Trophoblast cell (in vitro differentiated cells and primary cell): Measurements from ENCODE around the gene GGT6.

ENCODE experiments used
- DNase-seq, 2 donors: peaks; one replicate each; pipeline ENCODE4 v3.0.0-alpha.2; 2016
- H2AFZ ChIP-seq: 2 replicates; pipeline ENCODE4 v1.6.1; 2013; ENCODE audit warnings: low read length, moderate library complexity, mild to moderate bottlenecking; ENCODE audit not compliant: insufficient read depth, poor library complexity
- H2AK5ac ChIP-seq: 2 replicates; pipeline ENCODE4 v1.6.1; 2013; ENCODE audit warnings: mild to moderate bottlenecking, low read length
- H2BK120ac ChIP-seq: 2 replicates; pipeline ENCODE4 v1.6.1; 2013; ENCODE audit warnings: low read length, mild to moderate bottlenecking, moderate library complexity; ENCODE audit not compliant: insufficient read depth, poor library complexity
- H2BK12ac ChIP-seq: 2 replicates; pipeline ENCODE4 v1.6.1; 2013; ENCODE audit warnings: mild to moderate bottlenecking, low read length, moderate library complexity
- H2BK5ac ChIP-seq: 2 replicates; pipeline ENCODE4 v1.6.1; 2013; ENCODE audit warnings: low read length, low read depth, moderate library complexity, mild to moderate bottlenecking; ENCODE audit not compliant: poor library complexity
- H3K14ac ChIP-seq: 2 replicates; pipeline ENCODE4 v1.6.1; 2013; ENCODE audit warnings: mild to moderate bottlenecking, low read length
- H3K18ac ChIP-seq: 2 replicates; pipeline ENCODE4 v1.6.1; 2013; ENCODE audit warnings: mild to moderate bottlenecking, low read length
- H3K23ac ChIP-seq: 2 replicates; pipeline ENCODE4 v1.6.1; 2013; ENCODE audit warnings: low read length
- H3K27ac ChIP-seq: 2 replicates; pipeline ENCODE4 v1.5.1; 2013; ENCODE audit warnings: low read depth, mild to moderate bottlenecking, inconsistent platforms, low read length, moderate library complexity
- H3K27me3 ChIP-seq: 2 replicates; pipeline ENCODE4 v1.6.1; 2013; ENCODE audit warnings: inconsistent platforms, mild to moderate bottlenecking, low read length, moderate library complexity; ENCODE audit not compliant: insufficient read depth
- H3K36me3 ChIP-seq, 2 experiments: 1 replicate in 1 of 2; 2 replicates in 1 of 2; pipeline ENCODE4 v1.6.1; 2013; ENCODE audit warnings: low read length in 2 of 2, mild to moderate bottlenecking in 2 of 2, moderate library complexity in 1 of 2; ENCODE audit not compliant: insufficient read depth in 2 of 2, control insufficient read depth in 1 of 2
- H3K4ac ChIP-seq: 2 replicates; pipeline ENCODE4 v1.6.1; 2013; ENCODE audit warnings: low read depth, mild to moderate bottlenecking, low read length, moderate library complexity
- H3K4me1 ChIP-seq, 2 experiments: 1 replicate in 1 of 2; 2 replicates in 1 of 2; pipeline ENCODE4 v1.6.1; 2013; ENCODE audit warnings: low read length in 2 of 2, mild to moderate bottlenecking in 2 of 2, moderate library complexity in 1 of 2; ENCODE audit not compliant: insufficient read depth in 2 of 2, control insufficient read depth in 1 of 2
- H3K4me2 ChIP-seq: 2 replicates; pipeline ENCODE4 v1.6.1; 2013; ENCODE audit warnings: inconsistent platforms, mild to moderate bottlenecking, low read length, moderate library complexity
- H3K4me3 ChIP-seq: 2 replicates; pipeline ENCODE4 v1.5.1; 2013; ENCODE audit warnings: mild to moderate bottlenecking, low read depth, low read length, inconsistent platforms
- H3K79me1 ChIP-seq: one replicate; pipeline ENCODE4 v1.6.1; 2013; ENCODE audit warnings: low read length
- H3K79me2 ChIP-seq: 2 replicates; pipeline ENCODE4 v1.6.1; 2013; ENCODE audit warnings: low read length, mild to moderate bottlenecking; ENCODE audit not compliant: control insufficient read depth, insufficient read depth, poor library complexity
- H3K9ac ChIP-seq: 2 replicates; pipeline ENCODE4 v1.6.1; 2013; ENCODE audit warnings: mild to moderate bottlenecking, low read length
- H3K9me3 ChIP-seq: 2 replicates; pipeline ENCODE4 v1.6.1; 2013; ENCODE audit warnings: low read depth, mild to moderate bottlenecking, control low read depth, inconsistent platforms, low read length; ENCODE audit not compliant: insufficient read depth
- H4K12ac ChIP-seq: 2 replicates; pipeline ENCODE4 v1.6.1; 2013; ENCODE audit warnings: low read depth, mild to moderate bottlenecking, low read length, moderate library complexity
- H4K8ac ChIP-seq: 2 replicates; pipeline ENCODE4 v1.6.1; 2013; ENCODE audit warnings: low read depth, mild to moderate bottlenecking, low read length, moderate library complexity
- H4K91ac ChIP-seq: one replicate; pipeline ENCODE4 v1.6.1; 2013; ENCODE audit warnings: low read depth, mild to moderate bottlenecking, low read length, moderate library complexity
- WGBS: extraction: QIAGEN DNeasy Blood & Tissue Kit; methylation state at CpG from one replicate; pipeline ENCODE4 v1.1.7; 2013; ENCODE audit warnings: missing lambda C conversion rate; ENCODE audit not compliant: insufficient read length, insufficient coverage; ENCODE audit errors: extremely low coverage; 5-methylcytosine and 5-hydroxymethylcytosine counted together

The GGT6 gene

DNA sequence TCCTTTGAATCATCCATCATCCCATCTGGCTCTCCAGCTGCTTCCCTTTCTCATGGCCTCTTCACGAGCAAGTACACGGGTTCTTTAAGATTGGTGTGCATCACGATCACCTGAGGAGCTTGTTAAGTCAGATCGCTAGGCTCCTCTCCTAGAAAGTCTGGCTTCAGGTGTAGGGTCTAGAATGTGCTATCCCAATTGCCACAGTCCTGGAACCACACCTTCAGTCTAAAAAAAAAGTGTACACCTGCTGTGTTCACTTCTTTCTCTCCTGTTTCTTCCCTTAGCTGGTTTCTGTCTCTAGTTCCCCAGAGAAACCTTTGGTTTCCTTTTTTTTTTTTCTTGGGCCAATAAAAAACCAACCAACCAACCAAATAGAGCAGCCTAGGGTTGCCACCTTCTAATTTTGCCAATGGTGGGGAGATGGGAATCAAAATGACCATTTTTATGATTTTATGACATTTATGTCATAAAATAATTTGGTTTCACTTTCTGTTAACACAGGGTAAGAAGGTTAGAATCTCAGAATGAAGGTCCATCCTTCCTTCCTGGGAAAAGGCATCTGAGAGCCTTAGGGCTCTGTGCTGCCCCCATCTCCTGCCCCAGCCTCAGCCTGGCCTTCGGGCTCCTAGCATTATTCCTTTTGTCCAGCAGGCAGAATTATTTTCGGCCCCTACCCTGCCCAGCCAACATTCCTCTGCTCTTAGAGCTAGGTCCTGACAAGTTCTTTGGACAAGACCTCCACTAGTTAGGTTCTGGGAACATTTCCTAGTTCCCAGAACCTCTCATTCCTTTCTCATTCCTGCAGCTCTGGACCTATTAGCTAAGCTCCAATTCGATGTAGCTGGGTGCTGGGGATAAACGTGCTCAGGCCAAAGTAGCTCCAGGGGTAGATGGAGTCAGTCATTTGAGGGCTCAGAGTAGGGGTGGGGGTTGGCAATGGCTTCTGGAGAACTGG lies 1.9 kb upstream of the GGT6 start:
- Histone ChIP-seq H2BK12ac (no peak overlapping the region), H2BK120ac (no peak overlapping the region), H3K4me1 (peaks cover 0 to 5% of the 10 kb centered on the region in 2 experiments), H3K27ac (no peak overlapping the region), H3K23ac (no peak overlapping the region), H3K9ac (no peak overlapping the region), H2AFZ (no peak overlapping the region), H3K14ac (no peak overlapping the region), H3K36me3 (no peaks in the 10 kb centered on the region), H3K79me1 (no peaks in the 10 kb centered on the region), H3K4me2 (no peak overlapping the region), H2AK5ac (no peak overlapping the region), H3K27me3 (no peaks in the 10 kb centered on the region), H4K91ac (no peak overlapping the region), H2BK5ac (no peak overlapping the region), H3K18ac (no peak overlapping the region), H3K9me3 (no peaks in the 10 kb centered on the region), H3K79me2 (no peaks in the 10 kb centered on the region), H3K4me3 (no peak overlapping the region), H4K8ac (no peak overlapping the region), H3K4ac (no peak overlapping the region), H4K12ac (no peak overlapping the region)
- peak in 1 of 2 donors; percentile 7 for DNase-seq
- no CpG with 5 or more reads among the region's 8 CpGs for WGBS

GRCh38 chr17:4560837-4561256 lies 470 bp upstream of the GGT6 start:
- no peaks in the 10 kb centered on the region for H3K79me1 ChIP-seq
- H2AFZ ChIP-seq = no peak overlapping the region
- no CpG with 5 or more reads among the region's 11 CpGs for WGBS
- no peak overlapping the region for H3K27ac ChIP-seq
- no peak overlapping the region for H4K8ac ChIP-seq
- no peak overlapping the region for H3K14ac ChIP-seq
- H3K18ac ChIP-seq = no peak overlapping the region
- no peak overlapping the region for H2BK5ac ChIP-seq
- H4K12ac ChIP-seq = no peak overlapping the region
- H3K4me2 ChIP-seq = no peak overlapping the region
- no peaks in the 10 kb centered on the region for H3K9me3 ChIP-seq
- H2BK120ac ChIP-seq = no peak overlapping the region
- H2AK5ac ChIP-seq = no peak overlapping the region
- no peak overlapping the region for H3K23ac ChIP-seq
- peaks cover 11 to 16% of the 10 kb centered on the region in 2 experiments for H3K4me1 ChIP-seq
- H3K4ac ChIP-seq = no peak overlapping the region
- no peak overlapping the region for H2BK12ac ChIP-seq
- H3K79me2 ChIP-seq = no peaks in the 10 kb centered on the region
- no peak overlapping the region for H3K9ac ChIP-seq
- H3K36me3 ChIP-seq = no peaks in the 10 kb centered on the region
- DNase-seq = peak in 1 of 2 donors; percentile 9
- no peak overlapping the region for H3K4me3 ChIP-seq
- H4K91ac ChIP-seq = no peak overlapping the region
- H3K27me3 ChIP-seq = no peaks in the 10 kb centered on the region

DNA sequence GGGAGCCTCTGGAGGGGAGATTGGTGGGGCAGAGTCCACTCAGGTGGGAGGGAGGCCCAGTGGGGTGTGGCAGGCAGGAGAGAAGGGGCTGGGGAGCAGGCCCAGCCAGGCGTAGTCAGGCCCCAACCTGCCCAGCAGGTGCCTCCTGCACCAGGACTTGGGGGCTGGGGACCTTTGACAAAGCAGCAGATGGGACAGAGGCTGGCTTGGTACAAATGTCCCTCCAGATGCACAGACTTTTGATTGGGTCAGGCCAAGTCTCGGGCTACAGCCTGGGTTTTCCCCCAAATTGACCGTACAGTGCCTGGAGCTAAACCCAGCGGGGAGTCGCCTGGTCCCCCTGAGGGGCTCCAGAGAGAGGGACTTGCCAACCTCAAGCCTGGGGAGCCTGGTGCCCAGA lies 411 bp downstream of the GGT6 start:
- DNase-seq = no peak
- no peak overlapping the region for H3K18ac ChIP-seq
- no peak overlapping the region for H4K8ac ChIP-seq
- no peak overlapping the region for H3K4me3 ChIP-seq
- no peak overlapping the region for H2BK120ac ChIP-seq
- no peaks in the 10 kb centered on the region for H3K27me3 ChIP-seq
- no peak overlapping the region for H3K23ac ChIP-seq
- no peak overlapping the region for H3K4ac ChIP-seq
- no peaks in the 10 kb centered on the region for H3K36me3 ChIP-seq
- H2AK5ac ChIP-seq = no peak overlapping the region
- no peak overlapping the region for H4K91ac ChIP-seq
- peaks cover 5% of the 10 kb centered on the region for H3K79me1 ChIP-seq
- no peak overlapping the region for H3K9ac ChIP-seq
- H3K27ac ChIP-seq = no peak overlapping the region
- no peak overlapping the region for H2BK5ac ChIP-seq
- H3K79me2 ChIP-seq = peaks cover 3% of the 10 kb centered on the region
- no peak overlapping the region for H3K4me2 ChIP-seq
- H3K9me3 ChIP-seq = no peaks in the 10 kb centered on the region
- H2BK12ac ChIP-seq = no peak overlapping the region
- no CpG with 5 or more reads among the region's 5 CpGs for WGBS
- no peak overlapping the region for H4K12ac ChIP-seq
- no peak overlapping the region for H2AFZ ChIP-seq
- H3K14ac ChIP-seq = no peak overlapping the region
- peaks cover 13 to 18% of the 10 kb centered on the region in 2 experiments for H3K4me1 ChIP-seq

- no peak overlapping the region for H3K4ac ChIP-seq
- H2BK12ac ChIP-seq = no peak overlapping the region
- peaks cover 8% of the 10 kb centered on the region for H3K79me1 ChIP-seq
- H3K79me2 ChIP-seq = peaks cover 8% of the 10 kb centered on the region
- no peak overlapping the region for H3K9ac ChIP-seq
- WGBS = no CpG with 5 or more reads among the region's 17 CpGs
- H2AK5ac ChIP-seq = no peak overlapping the region
- H3K18ac ChIP-seq = no peak overlapping the region
- H3K27me3 ChIP-seq = no peaks in the 10 kb centered on the region
- no peak overlapping the region for H4K8ac ChIP-seq
- no peaks in the 10 kb centered on the region for H3K9me3 ChIP-seq
- no peak for DNase-seq
- no peak overlapping the region for H3K23ac ChIP-seq
- no peak overlapping the region for H2BK5ac ChIP-seq
- peaks cover 20 to 25% of the 10 kb centered on the region in 2 experiments for H3K4me1 ChIP-seq
- H2BK120ac ChIP-seq = no peak overlapping the region
- H4K91ac ChIP-seq = no peak overlapping the region
- H3K14ac ChIP-seq = no peak overlapping the region
- H3K4me3 ChIP-seq = no peak overlapping the region
- no peaks in the 10 kb centered on the region for H3K36me3 ChIP-seq
- H3K27ac ChIP-seq = no peak overlapping the region
- H3K4me2 ChIP-seq = no peak overlapping the region
- no peak overlapping the region for H4K12ac ChIP-seq
- H2AFZ ChIP-seq = no peak overlapping the region
Observed at GRCh38 chr17:4559139-4559791, 1.1 kb downstream of the GGT6 start.
